Thymus (tissue), 14 donors: Measurements from ENCODE around the gene FBXL7. TPM values are rescaled to one million over a fixed set of nuclear protein-coding genes. Genes with fewer than 3 reads are reported as not detected.

Source experiments
- DNase-seq, 9 donors: peaks; one replicate each; pipeline ENCODE4 v3.0.0-alpha.2; 2013; ENCODE audit warnings: low spot score in 9 of 9, low read depth in 6 of 9, missing footprints in 1 of 9
- H3K27ac ChIP-seq, 2 donors: one replicate each; pipeline ENCODE4 v1.5.1; 2013; ENCODE audit warnings: control low read depth in 1 of 2, low read depth in 1 of 2, low read length in 1 of 2, mild to moderate bottlenecking in 1 of 2, moderate library complexity in 1 of 2
- H3K27me3 ChIP-seq, 2 donors: one replicate each; pipeline ENCODE4 v1.5.1; 2013; ENCODE audit warnings: low read length in 1 of 2; ENCODE audit not compliant: control insufficient read depth in 2 of 2, insufficient read depth in 1 of 2
- H3K36me3 ChIP-seq, 2 donors: one replicate each; pipeline ENCODE4 v1.5.1; 2013; ENCODE audit warnings: low read length in 1 of 2, mild to moderate bottlenecking in 1 of 2, moderate library complexity in 1 of 2; ENCODE audit not compliant: control insufficient read depth in 2 of 2, insufficient read depth in 2 of 2
- H3K4me1 ChIP-seq, 2 donors: one replicate each; pipeline ENCODE4 v1.5.1; 2013; ENCODE audit warnings: low read length in 2 of 2; ENCODE audit not compliant: control insufficient read depth in 2 of 2, insufficient read depth in 2 of 2
- H3K4me3 ChIP-seq, 2 donors: one replicate each; pipeline ENCODE4 v1.5.1; 2013; ENCODE audit warnings: low read length in 2 of 2, control low read depth in 1 of 2, mild to moderate bottlenecking in 1 of 2
- H3K9me3 ChIP-seq, 2 donors: one replicate each; pipeline ENCODE4 v1.5.1; 2013; ENCODE audit warnings: low read length in 1 of 2, mild to moderate bottlenecking in 1 of 2; ENCODE audit not compliant: control insufficient read depth in 2 of 2, insufficient read depth in 1 of 2
- WGBS: extraction: QIAGEN DNeasy Blood & Tissue Kit; methylation state at CpG from one replicate; pipeline ENCODE4 v1.1.7; 2013; 5-methylcytosine and 5-hydroxymethylcytosine counted together
- long read RNA-seq, 10 donors: transcript quantifications; one replicate each; lab custom pipeline, GENCODE V29; 2026
- polyA plus RNA-seq: library from polyadenylated mRNA; stranded (reverse); fragments of 200-250 nt; gene quantifications from one replicate; pipeline ENCODE4 v1.2.3, GENCODE V29; 2013
- total RNA-seq: library from RNA; stranded (reverse); fragments of 120-200 nt; gene quantifications from one replicate; pipeline ENCODE4 v1.2.4, GENCODE V29; 2013
- donor health status: healthy.

FBXL7 gene
- 0.90 TPM for total RNA-seq
- 2.7 TPM for polyA plus RNA-seq
- long read RNA-seq, donor 1, result 0 reads
- long read RNA-seq, donor 2, result 0 reads
- long read RNA-seq, donor 3, result 0 reads
- long read RNA-seq, donor 4, result 0 reads
- long read RNA-seq, donor 5, partial matches to known transcripts, result 0 of 3 reads
- long read RNA-seq, donor 5, other reads (novel, unspliced or antisense), result 0 of 3 reads
- long read RNA-seq, donor 6, partial matches to known transcripts, result 0 of 1 reads
- long read RNA-seq, donor 6, other reads (novel, unspliced or antisense), result 0 of 1 reads
- long read RNA-seq, donor 7, result 0 reads
- long read RNA-seq, donor 8, partial matches to known transcripts, result 6 of 6 reads
- long read RNA-seq, donor 8, other reads (novel, unspliced or antisense), result 0 of 6 reads
- long read RNA-seq, donor 9, partial matches to known transcripts, result 0 of 1 reads
- long read RNA-seq, donor 9, other reads (novel, unspliced or antisense), result 0 of 1 reads
- long read RNA-seq, donor 10, partial matches to known transcripts, result 0 of 1 reads
- long read RNA-seq, donor 10, other reads (novel, unspliced or antisense), result 0 of 1 reads

DNA sequence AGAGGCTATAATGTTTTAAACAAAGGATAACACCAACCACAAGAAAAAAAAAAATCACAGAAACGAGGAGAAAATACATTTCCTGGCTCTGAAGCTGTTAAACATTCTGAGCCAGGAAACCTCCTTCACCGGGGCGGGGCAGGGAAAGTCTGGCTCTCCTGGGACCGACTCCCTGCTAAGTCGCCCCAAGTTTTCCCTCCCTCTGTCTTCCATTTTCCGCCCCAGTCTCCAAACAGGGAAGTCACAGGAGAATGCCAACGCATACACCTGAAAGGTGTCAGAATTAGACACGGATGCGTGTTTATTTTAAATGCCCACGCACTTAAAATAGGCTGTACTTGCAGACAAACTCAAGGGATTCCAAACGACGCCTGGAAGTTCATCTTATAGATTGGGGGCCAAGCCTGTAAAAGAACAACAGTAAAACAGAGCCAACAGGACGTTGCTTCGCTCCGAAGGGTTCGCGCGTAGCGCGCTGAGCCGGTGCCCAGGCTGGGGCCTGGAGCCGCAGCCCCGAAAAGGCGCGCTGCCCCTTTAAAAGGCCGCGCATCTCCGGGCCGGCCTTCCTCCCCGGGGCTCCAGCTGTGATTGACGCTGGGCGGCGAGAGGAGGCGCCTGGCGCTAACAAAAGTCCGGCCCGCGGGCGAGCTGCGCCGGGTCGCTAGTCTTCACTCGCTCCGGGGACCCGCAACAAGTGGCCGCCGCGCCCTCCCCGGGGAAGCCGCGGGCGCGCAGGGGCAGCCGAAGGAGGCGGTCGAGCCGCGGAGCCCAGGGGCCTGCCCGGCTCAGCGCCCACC is at the start of gene FBXL7:
Gene FBXL7, plus strand, starts transcription at position 653 of the 797 bp plus-strand sequence.
- 3% methylated on average over 60 of the region's 60 CpGs for WGBS
- DNase-seq, result peak in 1 of 9 donors; percentile 4
- H3K27ac ChIP-seq, result peak within 1 kb of the TSS in 1 of 2 donors; percentile 47

DNA sequence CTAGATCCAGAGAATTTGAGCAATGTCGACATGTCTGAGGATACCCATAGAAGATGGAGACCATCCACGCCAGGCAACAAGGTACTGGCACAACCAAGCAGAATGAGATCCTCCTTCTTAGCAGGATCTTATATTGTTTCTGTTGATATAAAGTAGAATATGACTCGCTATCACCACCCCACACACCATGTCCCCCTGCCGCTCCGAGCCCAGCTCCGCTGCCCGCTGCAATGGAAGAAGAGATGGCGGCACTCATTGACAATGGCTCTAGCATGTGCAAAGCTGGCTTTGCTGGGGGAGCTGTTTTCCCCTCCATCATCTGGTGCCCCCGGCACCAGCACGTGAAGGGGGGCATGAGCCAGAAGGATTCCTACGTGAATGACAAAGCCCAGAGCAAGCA is 49.5 kb upstream of the FBXL7 start:
- H3K36me3 ChIP-seq, result no peaks in the 10 kb centered on the region
- H3K27me3 ChIP-seq, result no peaks in the 10 kb centered on the region
- 95% methylated on average over 11 of the region's 11 CpGs for WGBS
- no peak overlapping the region for H3K27ac ChIP-seq
- DNase-seq, result no peak
- H3K4me1 ChIP-seq, result no peaks in the 10 kb centered on the region
- H3K9me3 ChIP-seq, result peaks cover 0 to 6% of the 10 kb centered on the region in 2 donors
- no peak overlapping the region for H3K4me3 ChIP-seq

More for the DNA sequence above, at the start of gene FBXL7:
- Histone ChIP-seq H3K9me3 (no peaks in the 10 kb centered on the region), H3K4me1 (no peaks in the 10 kb centered on the region), H3K4me3 (peak within 1 kb of the TSS; percentile 29 to 35), H3K36me3 (no peaks in the 10 kb centered on the region), H3K27me3 (peaks cover 19 to 26% of the 10 kb centered on the region in 2 donors)

DNA sequence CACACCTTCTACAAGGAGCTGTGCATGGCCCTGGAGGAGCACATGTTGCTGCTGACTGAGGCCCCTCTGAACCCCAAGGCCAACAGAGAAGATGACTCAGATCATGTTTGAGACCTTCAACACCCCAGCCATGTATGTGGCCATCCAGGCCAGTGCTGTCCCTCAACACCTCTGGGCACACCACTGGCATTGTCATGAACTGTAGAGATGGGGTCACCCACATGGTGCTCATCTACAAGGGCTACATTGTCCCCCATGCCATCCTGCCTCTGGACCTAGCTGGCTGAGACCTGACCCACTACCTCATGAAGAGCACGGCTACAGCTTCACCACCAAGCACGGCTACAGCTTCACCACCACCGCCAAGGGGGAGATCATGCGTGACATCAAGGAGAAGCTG is 49.0 kb upstream of the FBXL7 start:
- Histone ChIP-seq H3K27ac (no peak overlapping the region), H3K9me3 (peaks cover 0 to 6% of the 10 kb centered on the region in 2 donors), H3K36me3 (no peaks in the 10 kb centered on the region), H3K4me1 (no peaks in the 10 kb centered on the region), H3K27me3 (no peaks in the 10 kb centered on the region), H3K4me3 (no peak overlapping the region)
- over 99% methylated on average over 4 of the region's 4 CpGs for WGBS
- DNase-seq, result no peak

DNA sequence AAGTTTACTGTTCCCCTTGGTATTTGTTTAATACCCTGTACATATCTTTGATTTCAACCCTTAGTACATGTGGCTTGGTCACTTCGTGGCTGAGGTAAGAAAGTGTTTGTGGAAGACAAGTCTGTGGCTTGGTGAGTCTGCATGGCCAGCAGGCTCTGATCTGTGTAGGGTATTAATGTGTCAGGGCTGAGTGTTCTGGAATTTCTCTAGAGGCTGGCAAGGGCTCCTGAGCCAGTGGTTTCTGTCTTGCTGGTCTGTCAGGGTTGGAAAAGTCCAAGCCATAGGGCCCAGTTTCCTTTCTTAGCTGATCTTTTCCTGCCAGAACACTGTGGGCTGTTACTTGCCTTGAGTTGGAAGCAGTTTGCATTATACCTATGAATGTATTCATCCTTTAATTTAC is 48.0 kb upstream of the FBXL7 start:
- H3K4me3 ChIP-seq, result no peak overlapping the region
- H3K27ac ChIP-seq, result no peak overlapping the region
- H3K4me1 ChIP-seq, result no peaks in the 10 kb centered on the region
- WGBS, result 59% methylated on average over 1 of the region's 1 CpG
- DNase-seq, result no peak
- H3K27me3 ChIP-seq, result no peaks in the 10 kb centered on the region
- H3K36me3 ChIP-seq, result no peaks in the 10 kb centered on the region
- H3K9me3 ChIP-seq, result peaks cover 0 to 6% of the 10 kb centered on the region in 2 donors

DNA sequence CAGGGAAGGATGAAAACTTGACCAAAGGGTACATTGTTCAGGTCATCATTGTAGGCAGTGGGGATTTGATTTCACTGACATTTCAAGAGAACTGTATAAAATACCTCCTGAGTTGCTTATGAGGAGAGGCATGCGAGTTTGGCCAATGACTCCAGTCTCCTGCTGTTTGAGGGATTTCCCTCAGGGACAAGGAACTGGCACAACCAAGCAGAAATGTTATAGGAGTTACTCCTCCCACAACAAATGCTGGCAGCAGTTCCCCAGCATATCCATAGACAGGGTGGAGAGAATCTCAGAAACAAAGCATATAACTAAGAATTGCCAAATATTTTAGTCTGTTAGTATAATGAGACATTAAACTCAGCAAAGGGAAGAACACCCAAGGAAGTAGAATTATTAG is 47.2 kb upstream of the FBXL7 start:
- H3K36me3 ChIP-seq, result no peaks in the 10 kb centered on the region
- no peak for DNase-seq
- no peaks in the 10 kb centered on the region for H3K4me1 ChIP-seq
- peaks cover 0 to 6% of the 10 kb centered on the region in 2 donors for H3K9me3 ChIP-seq
- WGBS, result 88% methylated on average over 1 of the region's 1 CpG
- no peaks in the 10 kb centered on the region for H3K27me3 ChIP-seq
- H3K4me3 ChIP-seq, result no peak overlapping the region
- H3K27ac ChIP-seq, result no peak overlapping the region

DNA sequence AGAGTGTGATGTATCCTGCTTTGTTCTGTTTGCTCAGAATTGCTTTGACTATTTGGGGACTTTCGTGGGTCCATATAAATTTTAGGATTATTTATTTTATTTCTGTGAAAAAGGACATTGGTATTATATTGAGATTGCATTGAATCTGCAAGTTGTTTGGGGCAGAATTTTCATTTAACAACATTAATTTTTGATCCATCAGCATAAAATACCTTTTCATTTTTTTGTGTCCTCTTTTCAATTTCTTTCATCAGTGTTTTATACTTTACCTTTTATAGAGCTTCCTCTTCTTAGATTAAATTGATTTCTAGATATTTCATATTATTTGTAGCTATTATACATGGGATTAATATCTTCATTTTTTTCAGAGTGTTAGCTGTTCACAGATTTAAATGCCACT is 40.8 kb upstream of the FBXL7 start:
- Histone ChIP-seq H3K4me1 (no peaks in the 10 kb centered on the region), H3K9me3 (no peaks in the 10 kb centered on the region), H3K36me3 (no peaks in the 10 kb centered on the region), H3K27ac (no peak overlapping the region), H3K4me3 (no peak overlapping the region), H3K27me3 (no peaks in the 10 kb centered on the region)
- no peak for DNase-seq
- 70% methylated on average over 1 of the region's 1 CpG for WGBS

DNA sequence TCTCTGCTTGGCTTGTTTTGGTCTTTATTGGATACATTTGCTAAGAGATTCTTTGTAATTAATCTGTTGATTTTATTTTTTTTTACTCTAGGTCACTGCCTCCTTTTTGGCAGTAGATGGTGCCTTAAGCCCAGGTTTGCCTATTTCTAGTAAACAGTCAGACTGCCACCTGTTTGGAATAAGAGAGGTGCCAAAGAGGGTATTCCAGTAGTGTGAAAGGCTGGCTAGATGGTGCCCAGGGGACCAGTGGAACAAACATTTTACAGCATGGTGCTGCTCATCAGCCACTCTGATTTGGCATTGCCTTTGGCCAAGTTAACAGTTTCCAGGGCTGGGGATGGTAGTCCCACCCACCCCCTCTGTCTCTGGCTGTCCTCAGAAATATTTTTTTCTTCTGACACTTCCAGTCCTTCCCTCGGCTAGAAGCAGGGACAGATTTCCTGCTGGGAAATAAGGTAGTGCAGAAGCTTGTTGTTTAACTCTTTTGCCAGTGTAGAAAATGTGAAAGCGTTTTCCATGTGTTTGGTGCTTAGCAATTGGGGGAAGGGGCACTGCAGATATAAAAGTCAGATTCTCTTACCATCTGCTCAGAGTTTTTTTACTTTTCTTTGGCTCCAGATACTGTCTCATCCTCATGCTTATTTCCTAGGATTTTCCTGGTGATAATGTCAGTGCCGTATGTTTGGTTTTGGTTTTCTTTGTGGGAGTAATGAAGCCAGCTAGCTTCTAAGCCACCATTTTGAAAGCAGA is 36.6 kb upstream of the FBXL7 start:
- Histone ChIP-seq H3K9me3 (no peaks in the 10 kb centered on the region), H3K4me3 (no peak overlapping the region), H3K27ac (no peak overlapping the region), H3K36me3 (no peaks in the 10 kb centered on the region), H3K4me1 (no peaks in the 10 kb centered on the region), H3K27me3 (no peaks in the 10 kb centered on the region)
- 76% methylated on average over 3 of the region's 3 CpGs for WGBS
- DNase-seq, result no peak

DNA sequence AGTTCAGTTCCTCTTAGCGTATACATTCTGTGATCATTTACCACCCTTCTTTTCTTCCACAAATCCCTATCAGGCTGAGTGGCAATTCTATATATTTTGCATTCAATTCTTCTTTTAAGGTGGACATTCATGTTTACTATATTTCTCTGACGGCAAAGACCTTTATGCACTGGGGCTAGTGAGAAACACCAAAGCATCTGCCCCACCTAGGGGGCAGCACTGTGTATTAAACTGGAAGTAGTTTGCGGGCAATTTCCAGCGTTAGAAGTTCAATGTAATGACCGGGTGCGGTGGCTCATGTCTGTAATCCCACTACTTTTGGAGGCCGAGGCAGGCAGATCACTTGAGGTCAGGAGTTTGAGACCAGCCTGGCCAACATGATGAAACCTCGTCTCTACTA is 27.9 kb upstream of the FBXL7 start:
- Histone ChIP-seq H3K36me3 (no peaks in the 10 kb centered on the region), H3K4me3 (no peak overlapping the region), H3K27ac (no peak overlapping the region), H3K27me3 (no peaks in the 10 kb centered on the region), H3K9me3 (peaks cover 1 to 6% of the 10 kb centered on the region in 2 donors), H3K4me1 (no peaks in the 10 kb centered on the region)
- DNase-seq, result no peak
- 97% methylated on average over 8 of the region's 8 CpGs for WGBS
